Measurements from ENCODE around the gene GTF2F1. TPM values are rescaled to one million over a fixed set of nuclear protein-coding genes. Genes with fewer than 3 reads are reported as not detected.
A peak's percentile ranks its signal among the peaks of the same experiment; 100 is the strongest.

The GTF2F1 gene
- total and polyA plus RNA-seq, 9 of the 15 experiments (the other 6 are each of a cell fraction or from before 2014, with no cell fraction given): 4.7 to 75.4 (median 68.4) TPM

DNA sequence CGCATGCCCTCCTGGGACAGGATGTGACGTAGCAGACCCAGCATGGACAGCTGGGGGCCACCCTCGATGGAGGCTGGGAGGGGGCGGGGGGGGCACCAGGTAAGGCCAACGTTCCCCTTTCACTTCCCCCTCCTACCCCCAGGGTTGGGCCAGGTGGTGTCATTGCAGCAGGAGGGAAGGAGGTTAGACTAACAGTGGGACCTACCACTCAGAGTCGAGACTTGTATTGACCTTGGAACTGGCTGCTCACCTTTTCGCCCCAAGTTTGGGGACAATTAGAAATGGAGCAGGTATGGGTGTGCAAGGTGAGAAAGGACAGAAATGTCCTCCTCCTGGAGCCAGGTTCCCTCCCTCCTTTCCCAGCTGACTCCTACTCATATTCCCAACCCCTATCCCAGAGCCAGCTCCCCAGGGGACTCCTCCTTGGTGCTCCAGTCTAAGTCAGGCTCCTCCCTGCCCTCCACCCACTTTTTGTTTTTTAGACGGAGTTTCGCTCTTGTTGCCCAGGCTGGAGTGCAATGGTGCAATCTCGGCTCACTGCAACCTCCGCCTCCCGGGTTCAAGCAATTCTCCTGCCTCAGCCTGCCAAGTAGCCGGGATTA is 49.2 kb upstream of the GTF2F1 start:
- Histone ChIP-seq H3K79me2 (ENCODE audit: control insufficient read depth, insufficient read depth, low read length) (no peaks in the 10 kb centered on the region), H3K9me1 (ENCODE audit: control insufficient read depth, insufficient read depth, low read length) (no peaks in the 10 kb centered on the region), H3K27me3 (ENCODE audit: control insufficient read depth in 2 of 2, insufficient read depth in 2 of 2, low read length in 2 of 2) (no peaks in the 10 kb centered on the region), H3K9ac (ENCODE audit: insufficient read depth in 1 of 2, low read depth in 2 of 2, low read length in 2 of 2) (no peak overlapping the region), H4K20me1 (replicated peaks; ENCODE audit: control insufficient read depth, insufficient read depth, low read length) (no peaks in the 10 kb centered on the region), H2AFZ (ENCODE audit: low read depth, low read length) (no peak overlapping the region), H3K4me1 (replicated peaks in 1 of 2; ENCODE audit: control insufficient read depth in 2 of 2, insufficient read depth in 2 of 2, low read length in 2 of 2) (no peaks in the 10 kb centered on the region; a peak in 1 of 5 replicates), H3K36me3 (ENCODE audit: control insufficient read depth, insufficient read depth, low read length) (peaks cover 5% of the 10 kb centered on the region; the same call in 1 of the 3 replicates), H3K27ac (ENCODE audit: extremely low read depth, low read depth, low read length) (no peak overlapping the region), H3K4me2 (ENCODE audit: insufficient read depth, low read length) (no peak overlapping the region), H3K9me3 (replicated peaks; ENCODE audit: control insufficient read depth, insufficient read depth, low read depth, low read length) (no peaks in the 10 kb centered on the region), H3K4me3 (no peak overlapping the region)
- in situ Hi-C loops (cut with MboI) (no loop called here), intact Hi-C loops (cut with micrococcal nuclease) (no loop called here)
- TF ChIP-seq BCOR (IDR thresholded peaks at IDR 0.05) (peak; percentile 66; the same call in 1 of the 2 replicates), TCF7 (IDR thresholded peaks at IDR 0.05; ENCODE audit: borderline replicate concordance) (no peak), ZNF263 (CRISPR knock-in tag; IDR thresholded peaks at IDR 0.05; ENCODE audit: borderline replicate concordance) (peak; percentile 57; the same call in 1 of the 2 replicates), SMARCE1 (IDR thresholded peaks at IDR 0.05) (no peak), RBM25 (IDR thresholded peaks at IDR 0.05; ENCODE audit: low read depth, low read length, severe bottlenecking) (peak; percentile 32), TRIM28 (IDR thresholded peaks at IDR 0.05) (no peak), TRIM24 (IDR thresholded peaks at IDR 0.05) (no peak)
- TF ChIP-seq, protein P1, sequence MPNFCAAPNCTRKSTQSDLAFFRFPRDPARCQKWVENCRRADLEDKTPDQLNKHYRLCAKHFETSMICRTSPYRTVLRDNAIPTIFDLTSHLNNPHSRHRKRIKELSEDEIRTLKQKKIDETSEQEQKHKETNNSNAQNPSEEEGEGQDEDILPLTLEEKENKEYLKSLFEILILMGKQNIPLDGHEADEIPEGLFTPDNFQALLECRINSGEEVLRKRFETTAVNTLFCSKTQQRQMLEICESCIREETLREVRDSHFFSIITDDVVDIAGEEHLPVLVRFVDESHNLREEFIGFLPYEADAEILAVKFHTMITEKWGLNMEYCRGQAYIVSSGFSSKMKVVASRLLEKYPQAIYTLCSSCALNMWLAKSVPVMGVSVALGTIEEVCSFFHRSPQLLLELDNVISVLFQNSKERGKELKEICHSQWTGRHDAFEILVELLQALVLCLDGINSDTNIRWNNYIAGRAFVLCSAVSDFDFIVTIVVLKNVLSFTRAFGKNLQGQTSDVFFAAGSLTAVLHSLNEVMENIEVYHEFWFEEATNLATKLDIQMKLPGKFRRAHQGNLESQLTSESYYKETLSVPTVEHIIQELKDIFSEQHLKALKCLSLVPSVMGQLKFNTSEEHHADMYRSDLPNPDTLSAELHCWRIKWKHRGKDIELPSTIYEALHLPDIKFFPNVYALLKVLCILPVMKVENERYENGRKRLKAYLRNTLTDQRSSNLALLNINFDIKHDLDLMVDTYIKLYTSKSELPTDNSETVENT (CRISPR knock-in tag; IDR thresholded peaks at IDR 0.05): no peak
- no TSS peak for BruUV-seq (replicated peaks)
- ChIA-PET CTCF (ENCODE audit: low intra/inter-chr PET ratio) (no interaction called here), POLR2A (no interaction called here)
- 82% methylated on average over 8 of the region's 13 CpGs for WGBS (ENCODE audit: insufficient coverage, low coverage, missing lambda C conversion rate)
- FAIRE-seq (no peak), DNase-seq (ENCODE audit: extremely low read depth in 1 of 4, low spot score in 3 of 4) (no peak), ATAC-seq (no peak)

Data from K562 (cell line).